OCI-LY1 (cell line): Measurements from ENCODE around the gene RSPH9.

ENCODE experiments used
- H2AFZ ChIP-seq: fragments of 200-600 bp; sonication (generic), shearing (Covaris generic); 2 replicates; pipeline ENCODE4 v1.6.0; 2014; ENCODE audit warnings: antibody characterized with exemption, mild to moderate bottlenecking, low read length
- H3F3A ChIP-seq: fragments of 200-600 bp; sonication (generic), shearing (Covaris generic); 2 replicates; pipeline ENCODE4 v1.6.0; 2014; ENCODE audit warnings: mild to moderate bottlenecking, antibody characterized with exemption, low read length, moderate library complexity; ENCODE audit not compliant: insufficient read depth
- H3K27ac ChIP-seq: fragments of 200-600 bp; sonication (generic); 2 replicates; pipeline ENCODE4 v1.5.1; 2014; ENCODE audit warnings: low read length, mixed run types, mild to moderate bottlenecking, low read depth; ENCODE audit not compliant: poor library complexity, severe bottlenecking
- H3K27me3 ChIP-seq: fragments of 200-600 bp; sonication (generic); 2 replicates; pipeline ENCODE4 v1.6.0; 2014; ENCODE audit warnings: antibody characterized with exemption, mild to moderate bottlenecking, low read length, moderate library complexity; ENCODE audit not compliant: insufficient read depth
- H3K36me3 ChIP-seq: fragments of 200-600 bp; sonication (generic); 2 replicates; pipeline ENCODE4 v1.6.1; 2014; ENCODE audit warnings: mild to moderate bottlenecking, antibody characterized with exemption, low read length, moderate library complexity, mixed read lengths; ENCODE audit not compliant: insufficient read depth
- H3K4me1 ChIP-seq: fragments of 200-600 bp; sonication (generic); 2 replicates; pipeline ENCODE4 v1.5.1; 2014; ENCODE audit warnings: mild to moderate bottlenecking, low read length, moderate library complexity; ENCODE audit not compliant: insufficient read depth, severe bottlenecking
- H3K4me2 ChIP-seq: fragments of 200-600 bp; sonication (generic), shearing (Covaris generic); 2 replicates; pipeline ENCODE4 v1.6.1; 2014; ENCODE audit warnings: low read length
- H3K4me3 ChIP-seq: fragments of 200-600 bp; sonication (generic); 2 replicates; pipeline ENCODE4 v1.5.1; 2014; ENCODE audit warnings: low read length, low read depth, mild to moderate bottlenecking, mixed read lengths; ENCODE audit not compliant: poor library complexity, severe bottlenecking
- H3K79me2 ChIP-seq: fragments of 200-600 bp; shearing (Covaris generic); 2 replicates; pipeline ENCODE4 v1.6.1; 2016; ENCODE audit warnings: mixed run types, low read length, mixed read lengths; ENCODE audit not compliant: insufficient read depth
- H3K9ac ChIP-seq: fragments of 200-600 bp; sonication (generic), shearing (Covaris generic); 2 replicates; pipeline ENCODE4 v1.6.1; 2014; ENCODE audit warnings: mild to moderate bottlenecking, low read length, mixed read lengths
- H3K9me2 ChIP-seq: fragments of 200-600 bp; sonication (generic), shearing (Covaris generic); 2 replicates; pipeline ENCODE4 v1.6.1; 2014; ENCODE audit warnings: low read depth, mild to moderate bottlenecking, low read length, mixed read lengths
- H3K9me3 ChIP-seq: fragments of 200-600 bp; shearing (Covaris generic); 2 replicates; pipeline ENCODE4 v1.6.1; 2014; ENCODE audit warnings: low read length, mixed read lengths
- H4K20me1 ChIP-seq: fragments of 200-600 bp; sonication (generic), shearing (Covaris generic); 2 replicates; pipeline ENCODE4 v1.6.0; 2016; ENCODE audit warnings: mild to moderate bottlenecking, low read length; ENCODE audit not compliant: insufficient read depth
- CTCF ChIP-seq: fragments of 200-600 bp; sonication (generic), shearing (Covaris generic); IDR thresholded peaks from 2 replicates; pipeline ENCODE4 v1.5.1; 2017; ENCODE audit warnings: mild to moderate bottlenecking, antibody characterized with exemption, low read length, moderate library complexity, mixed read lengths
- EZH2 ChIP-seq: fragments of 200-600 bp; sonication (generic), shearing (Covaris generic); IDR thresholded peaks from 2 replicates; pipeline ENCODE4 v1.8.0; 2017; ENCODE audit warnings: borderline replicate concordance, mixed run types, mild to moderate bottlenecking, antibody characterized with exemption, low read length, moderate library complexity, mixed read lengths

Gene RSPH9

DNA sequence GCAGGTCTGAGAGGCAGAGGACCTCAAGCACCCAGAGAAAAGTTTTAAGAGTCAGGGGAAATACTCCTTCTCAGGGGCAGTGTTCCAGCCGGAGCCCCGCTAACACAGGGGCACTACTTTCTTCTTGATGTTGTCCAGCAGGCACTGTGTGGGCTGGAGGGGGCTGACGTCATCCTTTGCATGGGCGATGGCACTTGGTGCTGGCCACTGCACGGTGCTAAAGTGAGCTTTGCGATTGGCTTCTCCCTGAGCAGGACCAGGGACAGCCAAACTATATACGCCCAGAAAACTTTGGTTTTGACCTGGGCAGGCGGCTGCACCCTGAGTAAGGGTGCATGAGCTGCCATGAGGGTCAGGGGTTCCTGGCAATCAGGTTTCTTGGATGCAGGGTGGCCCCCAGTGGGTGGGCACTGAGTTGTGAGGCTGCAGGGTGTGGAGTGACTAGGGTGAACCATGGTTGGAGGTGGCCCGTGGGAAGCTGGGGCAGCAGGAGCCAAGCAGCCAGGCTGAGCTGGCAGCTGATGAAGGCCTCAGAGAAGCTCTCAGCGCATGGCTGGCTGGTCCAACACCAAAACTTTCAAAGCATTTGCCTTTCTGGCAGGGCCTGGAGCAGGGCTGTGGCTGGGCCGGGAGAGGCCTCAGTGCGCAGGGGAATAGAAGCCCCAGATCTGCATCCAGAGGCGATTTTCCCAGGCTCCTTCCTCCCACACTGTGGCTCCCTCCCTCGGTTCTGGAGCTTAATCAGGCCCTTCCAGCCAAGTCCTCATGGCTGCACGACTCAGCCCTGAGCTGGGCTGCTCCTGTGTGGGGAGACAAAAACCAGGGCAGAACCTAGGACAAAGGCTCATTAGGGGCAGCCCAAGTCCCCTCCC is 24.4 kb downstream of the RSPH9 start:
- Histone ChIP-seq H3K4me2 (no peak overlapping the region), H2AFZ (no peak overlapping the region), H3K4me3 (no peak overlapping the region), H3K79me2 (no peaks in the 10 kb centered on the region), H3F3A (no peaks in the 10 kb centered on the region), H3K27ac (no peak overlapping the region), H3K36me3 (peaks cover 34% of the 10 kb centered on the region), H3K9ac (no peak overlapping the region), H3K27me3 (no peaks in the 10 kb centered on the region), H4K20me1 (no peaks in the 10 kb centered on the region), H3K9me2 (no peaks in the 10 kb centered on the region), H3K4me1 (peaks cover 9% of the 10 kb centered on the region), H3K9me3 (no peaks in the 10 kb centered on the region)
- TF ChIP-seq EZH2 (no peak), CTCF (no peak)

DNA sequence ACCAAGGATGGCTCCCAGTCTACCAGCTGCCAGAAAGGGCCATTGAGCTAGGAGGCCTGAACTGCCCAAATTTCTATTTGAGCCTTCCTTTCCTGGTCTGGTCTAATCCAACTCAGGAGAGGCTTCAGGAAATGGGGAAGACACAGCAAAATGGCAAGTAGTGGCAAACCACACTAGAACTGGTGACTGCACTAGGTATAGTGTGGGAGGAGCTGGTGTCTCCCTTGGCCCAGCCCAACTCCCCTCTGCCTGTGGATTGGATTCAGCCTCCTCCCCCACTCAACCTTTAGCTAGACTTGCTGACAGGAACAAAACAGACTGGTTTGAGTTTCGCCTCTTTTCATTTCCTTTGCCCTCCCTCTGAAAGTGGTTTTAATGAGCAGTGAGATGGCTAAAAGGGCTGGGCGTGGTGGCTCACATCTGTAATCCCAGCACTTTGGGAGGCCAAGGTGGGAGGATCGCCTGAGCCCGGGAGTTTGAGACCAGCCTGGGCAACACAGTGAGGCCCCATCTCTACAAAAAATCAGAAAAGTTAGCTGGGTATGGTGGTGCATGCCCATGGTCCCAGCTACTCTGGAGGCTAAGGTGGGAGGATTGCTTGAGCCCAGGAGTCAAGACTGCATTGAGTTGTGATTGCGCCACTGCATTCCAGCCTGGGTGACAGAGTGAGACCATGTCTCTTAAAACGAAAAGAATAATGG is 25.2 kb downstream of the RSPH9 start:
- Histone ChIP-seq H3K9ac (no peak overlapping the region), H3F3A (no peaks in the 10 kb centered on the region), H4K20me1 (no peaks in the 10 kb centered on the region), H2AFZ (no peak overlapping the region), H3K27me3 (no peaks in the 10 kb centered on the region), H3K9me2 (no peaks in the 10 kb centered on the region), H3K79me2 (no peaks in the 10 kb centered on the region), H3K4me1 (peaks cover 9% of the 10 kb centered on the region), H3K4me2 (no peak overlapping the region), H3K4me3 (no peak overlapping the region), H3K9me3 (no peaks in the 10 kb centered on the region), H3K27ac (no peak overlapping the region), H3K36me3 (peaks cover 42% of the 10 kb centered on the region)
- TF ChIP-seq EZH2 (no peak), CTCF (no peak)

DNA sequence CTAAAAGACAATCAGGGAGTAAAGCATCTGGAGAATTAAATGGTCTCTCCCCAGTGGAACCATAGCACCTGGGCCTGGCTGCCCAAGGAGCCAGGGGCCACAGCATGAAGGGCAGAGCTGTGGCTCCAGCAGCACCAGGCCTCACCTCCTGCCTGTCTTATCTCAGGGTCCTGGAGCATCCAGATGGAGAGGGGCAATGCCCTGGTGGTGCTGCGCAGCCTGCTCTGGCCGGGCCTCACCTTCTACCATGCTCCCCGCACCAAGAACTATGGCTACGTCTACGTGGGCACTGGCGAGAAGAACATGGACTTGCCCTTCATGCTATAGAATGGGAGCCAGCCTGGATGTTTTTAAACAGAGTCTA is 25.8 kb downstream of the RSPH9 start:
- Histone ChIP-seq H3K27me3 (no peaks in the 10 kb centered on the region), H3K36me3 (peaks cover 47% of the 10 kb centered on the region), H3K27ac (no peak overlapping the region)

More for the DNA sequence above, 25.8 kb downstream of the RSPH9 start:
- no peak overlapping the region for H3K4me2 ChIP-seq
- H3K79me2 ChIP-seq, result no peaks in the 10 kb centered on the region
- H3F3A ChIP-seq, result no peaks in the 10 kb centered on the region
- no peak for TF ChIP-seq CTCF
- no peak for TF ChIP-seq EZH2
- no peaks in the 10 kb centered on the region for H4K20me1 ChIP-seq
- no peaks in the 10 kb centered on the region for H3K9me2 ChIP-seq
- no peak overlapping the region for H2AFZ ChIP-seq
- no peak overlapping the region for H3K4me3 ChIP-seq
- H3K4me1 ChIP-seq, result peaks cover 9% of the 10 kb centered on the region
- H3K9ac ChIP-seq, result no peak overlapping the region
- no peaks in the 10 kb centered on the region for H3K9me3 ChIP-seq
